ENCODE results near the gene NUDT3.
A peak's percentile ranks its signal among the peaks of the same experiment; 100 is the strongest.
"Not testable (repeated sequence)": the region's sequence is repeated elsewhere in the genome, so short reads cannot be mapped to it uniquely, and the experiment has no call there.

Gene NUDT3

GRCh38 chr6:34391786-34392496 lies 528 bp downstream of the NUDT3 start:
- peak; percentile 59 for DNase-seq

DNA sequence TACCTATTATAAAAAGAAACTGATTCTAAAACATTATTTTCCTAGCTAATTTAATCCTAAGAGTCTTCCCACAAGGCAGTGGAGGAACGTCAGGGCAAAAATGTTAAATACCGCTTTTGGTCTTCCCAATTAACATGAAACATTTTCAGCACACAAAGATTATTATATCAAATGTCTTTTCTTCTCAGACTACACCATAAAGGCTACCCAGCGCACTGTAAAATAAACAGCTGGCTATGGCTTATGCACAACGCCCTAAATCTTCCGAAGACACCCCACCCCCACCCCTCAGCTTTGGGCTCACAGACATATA lies 1.0 kb downstream of the NUDT3 start:
- DNase-seq = no peak

- DNase-seq = no peak
Observed at GRCh38 chr6:34390531-34391472, 1.7 kb downstream of the NUDT3 start.

GRCh38 chr6:34389034-34389433 lies 3.4 kb downstream of the NUDT3 start:
- DNase-seq = no peak

GRCh38 chr6:34388421-34388820 lies 4.0 kb downstream of the NUDT3 start:
- DNase-seq = no peak

DNA sequence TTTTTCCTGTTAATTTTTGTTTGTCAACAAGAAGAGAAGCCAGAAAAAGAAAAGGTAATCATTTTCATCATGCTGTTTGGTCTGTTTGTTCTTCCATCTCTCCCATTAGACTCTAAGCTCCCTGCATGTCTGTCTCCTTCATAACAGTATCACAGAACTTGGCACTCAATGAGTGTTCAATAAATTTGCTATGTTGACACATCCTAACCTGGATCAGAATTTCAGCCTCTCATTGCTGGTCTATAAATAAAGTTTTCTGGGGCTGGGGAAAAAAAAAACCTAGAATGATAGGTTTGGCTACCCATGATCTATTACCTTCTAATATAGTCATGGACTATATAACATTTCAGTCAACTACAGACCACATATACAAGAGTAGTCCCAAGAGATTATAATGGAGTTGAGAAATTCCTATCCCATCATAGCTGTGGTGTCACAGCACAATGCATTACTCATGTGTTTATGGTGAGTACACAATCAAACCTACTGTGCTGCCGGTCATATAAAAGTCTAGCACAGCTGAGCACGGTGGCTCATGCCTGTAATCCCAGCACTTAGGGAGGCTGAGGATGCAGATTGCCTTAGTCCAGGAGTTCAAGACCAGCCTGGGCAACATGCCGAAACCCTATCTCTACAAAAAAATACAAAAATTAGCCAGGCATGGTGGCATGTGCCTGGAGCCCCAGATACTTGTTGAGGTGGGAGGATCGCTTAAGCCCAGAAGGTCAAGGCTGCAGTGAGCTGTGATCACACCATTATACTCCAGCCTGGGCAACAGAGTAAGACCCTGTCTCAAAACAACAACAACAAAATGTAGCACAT lies 5.9 kb downstream of the NUDT3 start:
- no peak for DNase-seq

DNA sequence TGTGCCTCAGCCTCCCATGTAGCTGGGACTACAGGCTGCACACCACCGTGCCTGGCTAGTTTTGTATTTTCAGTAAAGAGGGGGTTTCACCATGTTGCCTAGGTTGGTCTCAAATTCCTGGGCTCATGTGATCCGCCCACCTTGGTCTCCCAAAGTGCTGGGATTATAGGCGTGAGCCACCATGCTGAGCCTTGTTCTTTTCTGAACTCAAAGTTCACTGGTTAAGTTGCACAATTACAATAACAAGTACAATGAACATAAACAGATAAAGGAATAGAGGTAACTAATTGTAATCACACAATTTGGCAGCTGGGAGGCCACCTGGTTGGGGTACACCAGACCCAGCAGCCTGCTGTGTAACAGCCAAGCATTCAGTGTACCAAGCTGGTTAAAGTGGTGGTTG lies 6.7 kb downstream of the NUDT3 start:
- DNase-seq = no peak

DNA sequence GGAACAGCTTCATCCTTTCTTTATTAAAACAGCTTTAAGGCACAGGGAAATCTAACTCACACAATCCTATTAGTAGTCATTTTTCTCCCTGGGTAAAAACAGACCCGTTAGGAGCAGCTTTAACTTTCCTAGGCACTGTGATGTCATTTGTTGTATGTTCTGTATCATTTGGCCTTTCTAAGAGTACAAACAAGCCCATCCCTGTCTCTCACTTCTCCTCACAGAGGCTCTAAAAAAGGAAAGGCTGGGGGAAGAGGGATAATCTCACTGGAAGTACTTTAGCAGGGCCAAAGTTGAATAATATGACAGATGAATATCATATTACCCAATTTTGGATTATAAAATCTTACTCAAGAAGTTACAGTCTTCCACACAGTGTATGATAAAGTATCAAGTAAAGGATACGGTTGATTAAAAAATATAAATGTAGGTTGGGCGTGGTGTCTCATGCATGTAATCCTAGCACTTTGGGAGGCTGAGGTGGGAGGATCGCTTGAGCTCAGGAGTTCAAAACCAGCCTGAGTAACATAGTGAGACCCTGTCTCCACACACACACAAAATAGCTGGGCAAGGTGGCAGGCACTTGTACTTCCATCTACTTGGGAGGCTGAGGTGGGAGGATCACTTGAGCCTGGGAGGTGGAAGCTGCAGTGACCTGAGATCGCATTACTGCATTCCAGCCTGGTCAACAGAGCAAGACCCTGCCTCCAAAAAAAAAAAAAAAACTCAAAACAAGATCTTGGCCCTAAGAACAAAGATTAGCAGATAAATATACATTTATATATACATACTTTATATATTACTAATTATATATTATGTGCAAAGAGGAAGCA lies 7.9 kb downstream of the NUDT3 start:
- DNase-seq = no peak

- DNase-seq = no peak
Observed at GRCh38 chr6:34383656-34384320, 8.7 kb downstream of the NUDT3 start.

GRCh38 chr6:34383161-34383631 lies 9.3 kb downstream of the NUDT3 start:
- DNase-seq = no peak

DNA sequence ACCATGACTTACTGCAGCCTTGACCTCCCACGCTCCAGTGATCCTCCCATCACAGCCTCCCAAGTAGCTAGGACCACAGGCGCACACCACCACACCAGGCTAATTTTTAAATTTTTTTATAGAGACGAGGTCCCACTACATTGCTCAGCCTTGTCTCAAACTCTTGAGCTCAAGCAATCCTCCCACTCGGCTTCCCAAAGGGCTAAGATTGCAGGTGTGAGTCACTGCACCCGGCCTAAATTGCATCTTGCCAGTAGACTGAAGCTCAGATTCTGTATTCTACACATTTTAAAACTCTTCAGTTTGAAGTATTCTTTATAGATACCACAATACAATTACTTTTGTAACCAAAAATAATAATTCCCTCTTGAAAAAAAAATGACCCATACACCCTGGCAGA lies 11.4 kb downstream of the NUDT3 start:
- DNase-seq = no peak

- DNase-seq = no peak
Observed at GRCh38 chr6:34378470-34378869, 14.0 kb downstream of the NUDT3 start.

- no peak for DNase-seq
Observed at GRCh38 chr6:34377984-34378383, 14.5 kb downstream of the NUDT3 start.

- not testable (repeated sequence) for DNase-seq
Observed at GRCh38 chr6:34377571-34377970, 14.9 kb downstream of the NUDT3 start.

- no peak for DNase-seq
Observed at GRCh38 chr6:34375833-34376232, 16.6 kb downstream of the NUDT3 start.

DNA sequence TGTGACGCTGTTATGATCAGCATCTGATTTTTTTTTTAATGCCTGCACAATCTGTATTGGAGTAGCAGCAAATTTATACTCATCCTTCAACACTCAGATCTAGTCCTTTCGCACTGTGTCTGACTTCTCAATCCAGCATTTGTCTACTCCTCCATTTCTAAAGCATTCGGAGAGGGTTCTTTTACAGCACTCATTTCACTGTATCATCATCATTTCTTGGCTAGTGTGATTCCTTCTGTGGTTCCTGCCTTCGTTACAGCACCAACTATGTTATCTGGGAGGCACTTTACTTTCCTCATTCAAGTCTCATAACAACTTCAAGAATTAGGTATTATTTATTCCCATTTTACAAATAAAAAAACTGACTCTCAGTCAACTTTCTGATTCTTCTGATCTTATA lies 18.0 kb downstream of the NUDT3 start:
- DNase-seq = no peak

DNA sequence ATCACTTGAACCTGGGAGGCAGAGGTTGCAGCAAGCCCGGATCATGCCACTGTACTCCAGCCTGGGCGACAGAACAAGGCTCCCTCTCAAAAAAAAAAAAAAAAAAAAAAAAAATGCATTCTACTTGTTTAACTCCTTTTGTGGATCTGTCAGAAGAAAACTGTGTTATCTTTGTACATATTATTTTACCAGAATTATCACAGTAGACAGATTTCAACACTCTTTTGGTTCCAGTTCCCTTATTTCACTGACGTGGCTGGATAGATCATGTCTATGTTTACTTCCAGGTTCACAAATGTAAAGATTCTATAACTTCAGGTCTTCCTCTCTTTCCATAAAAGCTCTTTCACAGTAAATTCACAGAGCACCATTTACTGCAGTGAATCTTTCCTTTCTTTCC lies 18.4 kb downstream of the NUDT3 start:
- DNase-seq = no peak

GRCh38 chr6:34373511-34373910 lies 19.0 kb downstream of the NUDT3 start:
- no peak for DNase-seq

- DNase-seq = not testable (repeated sequence)
Observed at GRCh38 chr6:34371865-34372264, 20.6 kb downstream of the NUDT3 start.

- no peak for DNase-seq
Observed at GRCh38 chr6:34370361-34370760, 22.1 kb downstream of the NUDT3 start.

DNA sequence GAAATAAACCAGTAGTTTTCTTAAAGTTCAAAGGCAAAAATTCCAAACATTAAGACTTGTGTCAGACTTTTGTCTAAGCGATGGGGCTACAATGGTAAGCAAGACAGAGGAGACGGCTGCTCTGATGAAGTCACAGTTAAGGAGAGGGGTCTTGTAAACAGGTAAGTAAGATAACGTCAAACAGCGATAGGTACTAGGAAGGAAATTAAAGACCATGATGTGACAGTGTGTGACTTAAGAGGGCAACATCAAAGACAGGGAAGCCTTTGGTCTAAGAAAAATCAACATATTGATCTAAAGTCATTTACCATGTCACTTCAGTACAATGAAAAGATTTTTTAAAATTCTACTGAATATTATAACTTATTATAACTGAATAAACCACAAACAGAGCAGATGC lies 23.1 kb downstream of the NUDT3 start:
- no peak for DNase-seq

- DNase-seq = no peak
Observed at GRCh38 chr6:34366639-34366921, 25.9 kb downstream of the NUDT3 start.
